Endothelial cell of umbilical vein (primary cell): ENCODE data around the gene ABCC1.

Experiments
- EZH2 ChIP-seq: IDR thresholded peaks from 2 replicates; pipeline ENCODE4 v1.6.1; 2012; ENCODE audit warnings: borderline replicate concordance, low read depth, mild to moderate bottlenecking, moderate library complexity, low read length, inconsistent platforms; ENCODE audit not compliant: severe bottlenecking
- FOS ChIP-seq: IDR thresholded peaks from 2 replicates; pipeline ENCODE4 v1.6.1; 2011; ENCODE audit warnings: mild to moderate bottlenecking, low read length, moderate library complexity, borderline replicate concordance; ENCODE audit not compliant: insufficient read depth
- GATA2 ChIP-seq: IDR thresholded peaks from 2 replicates; pipeline ENCODE4 v1.7.0; 2011; ENCODE audit warnings: low read depth, mild to moderate bottlenecking, moderate library complexity, mixed read lengths, low read length; ENCODE audit not compliant: insufficient read length, insufficient read depth
- POLR2A ChIP-seq: IDR thresholded peaks from 2 replicates; pipeline ENCODE4 v1.6.1; 2012; ENCODE audit warnings: low read depth, mild to moderate bottlenecking, control low read depth, low read length
- POLR2AphosphoS5 ChIP-seq: IDR thresholded peaks from 2 replicates; pipeline ENCODE4 v1.6.1; 2012; ENCODE audit warnings: low read depth, mild to moderate bottlenecking, control low read depth, low read length, moderate library complexity; ENCODE audit not compliant: insufficient read depth
- TF ChIP-seq, protein P1 (sequence below), 2 donors: IDR thresholded peaks; 1 replicate in 1 of 2; 2 replicates in 1 of 2; pipeline ENCODE4 v1.5.1; 2011; ENCODE audit warnings: low read length in 2 of 2, mild to moderate bottlenecking in 2 of 2, moderate library complexity in 2 of 2, control low read depth in 1 of 2, inconsistent platforms in 1 of 2, low read depth in 1 of 2; ENCODE audit not compliant: insufficient read depth in 1 of 2; ENCODE audit errors: extremely low read depth in 1 of 2
- TF ChIP-seq, protein P2 (sequence below): IDR thresholded peaks from 2 replicates; pipeline ENCODE4 v1.6.1; 2011; ENCODE audit not compliant: insufficient read depth, insufficient read length

DNA sequence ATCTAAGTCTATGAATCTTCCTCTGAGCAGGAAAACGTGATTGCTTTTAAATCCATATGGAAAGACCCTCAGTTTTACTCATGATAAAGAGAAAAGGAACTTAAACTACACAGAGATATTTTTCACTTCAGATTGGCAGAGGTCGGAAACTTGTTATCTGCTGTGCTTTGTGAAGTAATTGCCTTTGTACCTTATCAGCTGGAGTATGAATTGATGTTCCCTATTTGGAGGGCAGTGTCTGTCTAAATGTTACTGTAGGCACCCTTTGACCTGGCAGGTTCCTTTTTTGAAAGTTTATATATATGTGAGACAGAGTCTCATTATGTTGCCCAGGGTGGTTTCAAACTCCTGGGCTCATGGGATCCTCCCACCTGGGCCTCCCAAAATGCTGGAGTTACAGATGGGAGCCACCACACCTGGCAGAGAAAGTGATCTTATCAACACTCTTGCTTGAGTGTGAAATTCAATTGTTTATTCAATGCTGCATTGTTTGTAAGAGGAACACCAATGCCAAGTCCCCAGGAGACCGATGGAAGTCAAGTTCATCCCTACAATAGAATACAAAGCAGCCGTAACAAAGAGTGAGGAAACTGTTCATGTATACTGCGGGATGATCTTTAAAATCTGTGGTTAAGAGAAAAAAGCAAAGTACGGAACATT is 52.3 kb downstream of the ABCC1 start:
- TF ChIP-seq, protein P1, sequence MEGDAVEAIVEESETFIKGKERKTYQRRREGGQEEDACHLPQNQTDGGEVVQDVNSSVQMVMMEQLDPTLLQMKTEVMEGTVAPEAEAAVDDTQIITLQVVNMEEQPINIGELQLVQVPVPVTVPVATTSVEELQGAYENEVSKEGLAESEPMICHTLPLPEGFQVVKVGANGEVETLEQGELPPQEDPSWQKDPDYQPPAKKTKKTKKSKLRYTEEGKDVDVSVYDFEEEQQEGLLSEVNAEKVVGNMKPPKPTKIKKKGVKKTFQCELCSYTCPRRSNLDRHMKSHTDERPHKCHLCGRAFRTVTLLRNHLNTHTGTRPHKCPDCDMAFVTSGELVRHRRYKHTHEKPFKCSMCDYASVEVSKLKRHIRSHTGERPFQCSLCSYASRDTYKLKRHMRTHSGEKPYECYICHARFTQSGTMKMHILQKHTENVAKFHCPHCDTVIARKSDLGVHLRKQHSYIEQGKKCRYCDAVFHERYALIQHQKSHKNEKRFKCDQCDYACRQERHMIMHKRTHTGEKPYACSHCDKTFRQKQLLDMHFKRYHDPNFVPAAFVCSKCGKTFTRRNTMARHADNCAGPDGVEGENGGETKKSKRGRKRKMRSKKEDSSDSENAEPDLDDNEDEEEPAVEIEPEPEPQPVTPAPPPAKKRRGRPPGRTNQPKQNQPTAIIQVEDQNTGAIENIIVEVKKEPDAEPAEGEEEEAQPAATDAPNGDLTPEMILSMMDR (IDR thresholded peaks at IDR 0.05; ENCODE audit: extremely low read depth in 1 of 2, insufficient read depth in 1 of 2, low read depth in 1 of 2, low read length in 2 of 2), result no peak
- TF ChIP-seq, protein P2, sequence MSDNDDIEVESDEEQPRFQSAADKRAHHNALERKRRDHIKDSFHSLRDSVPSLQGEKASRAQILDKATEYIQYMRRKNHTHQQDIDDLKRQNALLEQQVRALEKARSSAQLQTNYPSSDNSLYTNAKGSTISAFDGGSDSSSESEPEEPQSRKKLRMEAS, result no peak
- TF ChIP-seq FOS (no peak), POLR2A (no peak), EZH2 (no peak), POLR2AphosphoS5 (no peak), GATA2 (no peak)
